NOMO-1 (cell line): Measurements from ENCODE around the gene DHX32.
"Not testable (repeated sequence)": the region's sequence is repeated elsewhere in the genome, so short reads cannot be mapped to it uniquely, and the experiment has no call there.

ENCODE experiments used
- DNase-seq, 2 experiments: peaks; one replicate each; lab custom pipeline; 2025; ENCODE audit not compliant: unreplicated experiment in 2 of 2; lab: John Stamatoyannopoulos, UW

DHX32 gene

DNA sequence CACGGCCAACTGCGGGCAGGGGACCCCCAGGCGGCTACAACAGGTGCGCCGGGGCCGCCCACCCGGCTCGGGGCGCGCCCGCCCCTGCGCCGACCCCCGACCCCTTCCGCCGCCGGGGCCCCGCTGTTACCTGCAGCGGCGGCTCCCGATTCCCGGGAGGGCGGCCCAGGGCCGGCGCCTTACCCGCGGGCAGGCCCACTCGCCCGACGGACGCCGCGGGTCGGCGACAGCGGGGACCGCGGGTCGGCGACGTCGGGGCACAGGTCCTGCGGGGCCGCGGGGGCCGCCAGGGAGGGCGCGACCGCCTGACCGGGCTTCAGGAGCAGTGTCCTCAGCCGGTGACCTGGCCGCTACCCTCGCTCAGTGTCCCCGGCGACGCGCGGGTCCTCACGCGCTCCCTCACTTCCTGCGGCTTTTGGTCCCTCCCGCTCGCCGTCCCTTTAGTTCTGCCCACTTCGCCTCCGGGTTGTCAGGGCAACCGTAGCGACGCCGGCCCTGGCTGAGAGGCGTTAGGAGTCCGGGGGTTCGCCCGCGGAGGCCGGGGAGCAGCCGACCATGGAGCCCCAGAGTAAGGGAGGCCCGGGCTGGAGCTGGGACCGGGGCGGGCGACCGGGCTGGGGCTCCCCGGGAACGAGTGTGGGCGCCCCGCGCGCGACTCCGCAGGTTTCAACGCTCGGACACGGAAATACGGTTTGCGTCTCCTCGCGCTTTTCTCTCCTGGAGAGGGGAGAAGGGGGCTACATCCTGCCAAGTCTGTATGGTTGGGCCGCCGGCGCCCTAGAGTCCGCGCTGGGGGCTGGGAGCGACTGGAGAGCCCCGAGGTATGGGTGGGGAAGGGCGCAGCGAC lies 15.2 kb upstream of the DHX32 start, which contains the start of gene FANK1:
Gene FANK1, plus strand, starts transcription at position 477 of the 847 bp plus-strand sequence. Its CDS starts 79 bp downstream, at position 556.
- peak; percentile 59 to 68 for DNase-seq

- peak in 1 of 2 experiments; percentile 12 for DNase-seq
Measured at GRCh38 chr10:125895130-125896087, 14.3 kb upstream of the DHX32 start.

GRCh38 chr10:125894176-125894575 lies 13.1 kb upstream of the DHX32 start:
- DNase-seq: not testable (repeated sequence)

DNA sequence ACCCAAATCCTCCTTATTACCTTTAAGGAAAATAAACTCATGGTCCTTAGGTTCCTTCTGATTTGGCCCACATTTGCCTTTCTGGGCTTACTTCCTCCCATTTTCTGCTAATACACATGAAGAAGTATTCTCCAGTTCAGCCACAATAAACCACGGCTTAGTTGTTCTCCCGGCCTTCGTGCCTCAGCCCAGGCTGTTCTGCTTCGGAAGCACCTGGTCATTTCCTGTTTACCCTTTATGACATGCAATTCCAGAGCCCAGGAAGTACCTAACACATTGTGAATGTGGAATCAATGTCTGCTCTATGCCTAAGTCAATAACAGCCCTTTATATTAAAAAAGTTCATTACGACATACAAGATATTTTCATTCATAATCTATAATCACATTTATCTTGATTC lies 11.3 kb upstream of the DHX32 start:
- not testable (repeated sequence) for DNase-seq

DNA sequence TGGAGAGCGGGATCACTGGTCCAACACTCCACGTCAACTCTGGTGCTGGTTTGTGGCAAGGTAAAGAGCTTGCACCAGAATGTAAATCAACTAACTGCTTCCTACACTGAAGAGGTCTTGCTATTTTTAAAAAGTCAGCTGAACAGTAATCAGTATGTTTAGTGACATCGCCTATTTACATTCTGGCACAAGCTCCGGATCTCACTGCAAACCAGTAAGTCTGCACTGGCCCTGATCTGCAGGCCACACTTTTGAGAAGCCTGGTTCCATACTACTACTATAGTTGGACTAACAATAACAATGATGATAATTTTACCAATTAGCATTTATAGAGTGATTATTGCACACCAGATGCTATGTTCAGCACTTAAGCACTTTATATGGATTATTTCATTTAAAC lies 8.3 kb upstream of the DHX32 start:
- DNase-seq: not testable (repeated sequence)

DNA sequence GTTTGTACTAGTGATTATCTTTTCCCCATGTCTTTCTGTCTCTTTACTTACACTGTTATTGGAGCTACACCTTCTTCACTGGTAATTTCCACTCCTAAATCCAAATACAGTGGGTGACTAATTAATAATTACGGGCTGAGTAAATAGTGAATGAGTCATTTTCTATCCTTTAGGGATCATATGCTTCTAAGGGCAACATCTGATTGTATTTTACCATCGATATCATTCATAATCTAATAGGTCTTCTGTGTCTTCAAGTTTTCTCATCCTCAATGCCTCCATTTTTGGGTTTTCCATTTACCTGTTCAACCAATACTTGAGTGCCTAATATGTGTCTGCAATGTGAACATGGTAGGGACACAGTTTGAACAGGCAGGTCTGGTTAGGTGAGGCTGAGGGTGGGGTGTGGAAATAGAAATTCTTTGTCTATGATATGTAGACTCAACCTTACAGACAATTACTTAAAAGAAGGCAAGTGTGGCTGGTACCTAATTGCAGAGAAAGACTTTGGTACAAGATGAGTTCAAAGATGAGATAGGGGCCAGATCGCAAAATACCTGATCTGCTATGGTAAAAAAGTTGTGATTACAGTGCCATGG lies 5.9 kb upstream of the DHX32 start:
- DNase-seq: no peak

DNA sequence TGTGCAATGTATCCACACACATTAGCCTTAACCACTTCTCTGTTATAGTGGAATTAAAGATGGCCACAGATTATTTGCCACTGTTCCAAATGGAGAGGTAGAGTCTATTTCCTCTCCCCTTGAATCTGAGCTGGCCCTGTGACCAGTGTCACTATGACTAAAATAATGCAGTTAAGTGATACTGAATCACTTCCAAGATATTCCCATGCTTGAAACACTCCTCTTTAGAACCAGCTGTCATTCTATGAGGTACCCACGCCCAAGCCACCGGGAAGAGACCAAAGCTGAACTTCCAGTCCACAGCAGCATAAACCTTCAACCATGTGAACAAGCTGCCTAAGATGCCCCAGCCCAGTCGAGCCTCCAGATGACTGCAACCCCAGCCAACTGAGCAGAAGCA lies 2.1 kb upstream of the DHX32 start:
- no peak for DNase-seq

- DNase-seq: no peak
Measured at GRCh38 chr10:125882596-125882995, 1.5 kb upstream of the DHX32 start.

DNA sequence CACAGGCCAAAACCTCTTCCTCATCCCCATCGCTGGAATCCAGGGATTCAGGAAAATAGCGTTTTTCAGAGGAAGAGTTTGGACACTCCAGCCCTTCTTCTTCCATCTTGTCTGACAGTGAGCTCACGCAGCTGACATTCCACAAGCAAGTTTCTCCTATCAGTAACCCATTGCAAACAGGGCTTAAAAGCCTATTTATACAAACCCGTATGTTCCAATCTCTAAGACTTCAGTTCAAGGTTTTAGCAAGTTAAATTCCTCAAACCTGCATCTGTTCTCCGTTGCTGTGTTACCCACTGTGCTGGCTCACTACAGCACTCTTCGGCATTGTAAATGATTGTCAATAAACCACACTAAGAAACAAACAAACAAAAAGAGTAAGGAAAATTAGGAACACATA lies 373 bp downstream of the DHX32 start:
- DNase-seq: no peak

GRCh38 chr10:125878957-125879835 lies 1.9 kb downstream of the DHX32 start:
- no peak for DNase-seq

DNA sequence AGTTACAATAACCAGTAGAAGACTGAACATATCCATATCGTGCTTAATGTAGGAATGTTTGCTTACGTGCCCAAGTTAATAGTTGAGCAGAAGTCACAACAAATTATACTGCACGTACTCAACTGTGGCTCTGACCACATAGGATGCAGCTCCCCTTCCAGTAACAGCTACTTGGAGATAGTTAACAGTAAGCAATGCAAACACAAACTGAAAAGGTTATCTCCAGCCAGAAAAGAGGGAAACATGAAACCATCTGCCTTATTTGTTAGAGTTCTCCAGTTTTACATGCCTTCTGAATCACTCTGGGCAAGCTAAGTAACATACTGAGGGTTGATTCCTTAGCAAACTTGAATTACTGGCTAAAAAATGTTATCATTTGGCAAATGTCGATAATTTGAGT lies 9.8 kb downstream of the DHX32 start:
- no peak for DNase-seq

DNA sequence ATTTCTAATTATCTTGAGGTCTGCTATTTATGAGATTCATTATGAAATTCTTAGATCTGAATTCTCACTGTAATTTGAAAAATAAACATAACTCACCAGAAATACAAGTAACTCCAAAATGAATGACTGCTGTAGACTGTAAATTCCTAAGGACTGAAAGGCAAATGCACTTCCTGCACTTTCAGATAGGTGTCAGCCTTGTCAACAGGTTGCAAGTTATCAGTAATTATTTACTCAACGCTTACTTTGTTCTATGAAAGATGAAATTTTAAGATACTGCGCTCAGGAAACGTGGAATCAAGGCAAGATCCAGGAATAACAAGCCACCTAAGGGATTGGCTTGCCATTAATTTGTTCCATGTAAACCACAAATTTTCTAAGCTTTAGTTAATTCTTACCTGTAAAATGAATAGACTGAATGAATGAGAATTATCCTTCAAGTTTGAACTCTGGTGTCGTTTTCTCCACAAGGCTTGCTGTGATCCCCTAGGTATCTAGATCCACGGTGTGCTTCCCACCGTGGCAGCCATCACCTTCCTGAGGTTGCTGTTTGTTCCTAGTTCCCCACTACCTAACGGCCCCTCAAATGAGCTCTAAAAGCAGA lies 12.6 kb downstream of the DHX32 start:
- DNase-seq: peak in 1 of 2 experiments; percentile 14

DNA sequence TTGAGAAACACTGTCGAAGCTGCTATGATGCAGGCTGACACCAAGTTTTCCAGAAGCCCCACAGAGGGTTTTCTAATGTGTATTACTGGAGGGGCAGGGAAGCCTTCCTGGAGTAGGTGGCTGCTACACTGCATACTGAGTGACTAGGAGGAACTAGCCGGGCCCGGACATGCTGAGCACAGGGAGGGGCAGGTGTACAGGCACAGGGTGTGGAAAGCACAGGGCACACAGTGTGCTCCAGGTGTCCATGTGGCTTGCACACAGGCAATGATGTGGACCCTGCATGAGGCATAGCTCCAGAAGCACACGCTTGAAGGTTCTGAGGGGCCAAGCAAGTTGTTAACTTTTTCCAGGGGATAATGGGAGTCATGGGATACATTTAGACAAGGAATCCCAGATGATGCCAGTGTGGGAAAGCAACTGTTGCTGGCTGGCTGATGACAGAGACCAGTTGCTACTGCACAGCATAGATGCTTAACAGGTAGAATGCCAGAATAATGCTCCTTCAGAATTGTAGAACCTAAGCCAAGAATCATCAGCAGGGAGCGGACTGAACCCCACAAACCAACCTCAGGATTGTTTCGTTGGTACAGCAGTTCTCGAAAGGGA lies 14.6 kb downstream of the DHX32 start:
- DNase-seq: no peak

DNA sequence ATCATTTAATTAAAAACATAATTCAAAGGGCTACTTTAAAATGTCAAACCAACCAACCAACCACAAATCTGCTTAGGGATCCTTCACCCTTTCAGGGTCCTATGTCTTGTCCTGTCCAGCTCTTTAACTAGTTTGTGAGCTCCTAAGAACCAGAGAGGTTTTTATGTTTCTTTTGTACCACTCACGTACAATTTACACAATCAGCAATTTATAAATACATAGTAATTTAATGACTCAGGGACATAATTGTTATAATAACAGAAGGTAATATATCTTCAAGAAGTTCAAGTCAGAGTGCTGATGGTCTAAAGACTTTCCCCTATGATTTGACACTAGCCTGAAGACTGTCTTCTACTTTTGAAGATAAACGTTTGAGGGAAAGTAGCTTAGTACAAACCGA lies 16.0 kb downstream of the DHX32 start:
- DNase-seq: no peak

DNA sequence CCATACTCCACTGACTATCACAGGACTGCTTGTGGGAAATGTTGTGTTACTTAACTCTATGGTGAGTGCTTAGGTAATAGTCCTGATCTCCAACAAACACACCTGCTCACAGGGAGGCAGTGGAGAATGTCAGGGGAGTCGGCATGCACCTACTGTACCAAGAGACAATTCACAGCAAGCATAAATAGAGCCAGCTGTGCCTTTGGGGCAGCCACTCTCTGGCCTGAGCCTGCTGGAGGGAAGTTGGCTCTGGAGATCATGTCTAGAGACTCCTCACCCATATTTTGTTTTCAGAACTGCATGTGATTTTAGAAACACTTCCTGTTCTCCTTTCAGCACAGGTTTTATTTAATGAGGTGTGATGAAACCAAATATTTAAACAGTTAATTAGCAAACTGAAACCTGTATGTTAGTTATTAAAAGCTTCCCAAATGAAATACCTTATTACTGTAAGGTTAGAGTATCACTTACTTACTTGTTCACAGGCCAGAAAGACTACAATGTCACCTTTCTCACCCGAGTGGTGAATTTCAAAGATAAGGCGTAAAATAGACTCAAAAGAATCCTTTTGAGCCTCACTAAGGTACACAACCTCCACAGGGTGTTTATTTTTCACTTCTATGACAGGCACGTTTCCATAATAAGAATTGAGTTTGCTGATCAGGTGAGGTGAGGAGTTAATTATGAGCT lies 21.8 kb downstream of the DHX32 start:
- peak in 1 of 2 experiments; percentile 10 for DNase-seq

DNA sequence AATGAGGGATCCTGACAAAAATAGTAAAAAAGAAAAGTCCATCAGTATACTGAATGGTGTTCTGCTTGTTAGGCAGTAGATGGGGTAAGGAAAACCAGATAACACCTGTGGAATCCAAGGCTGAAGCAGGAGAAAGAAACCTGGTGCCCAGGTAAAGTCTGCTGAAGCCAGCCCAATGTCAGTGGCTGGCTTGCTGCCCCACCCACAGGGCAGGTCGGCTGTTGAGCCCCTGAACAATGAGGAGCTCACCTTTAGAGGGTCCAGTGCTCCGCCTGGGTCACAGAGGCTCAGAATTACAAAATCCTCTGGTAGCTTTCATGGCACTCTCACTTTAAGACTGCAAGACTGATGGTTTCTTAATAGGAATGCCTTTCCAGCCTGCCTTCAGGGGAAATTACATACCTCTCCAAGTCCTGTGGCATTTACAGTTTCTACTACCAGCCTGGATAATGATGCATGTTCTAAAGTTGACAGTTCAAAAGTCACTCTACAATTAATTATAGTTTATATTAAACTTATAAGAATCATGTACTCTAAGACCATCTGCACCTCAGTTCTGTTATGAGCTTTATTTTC lies 23.8 kb downstream of the DHX32 start:
- DNase-seq: no peak

DNA sequence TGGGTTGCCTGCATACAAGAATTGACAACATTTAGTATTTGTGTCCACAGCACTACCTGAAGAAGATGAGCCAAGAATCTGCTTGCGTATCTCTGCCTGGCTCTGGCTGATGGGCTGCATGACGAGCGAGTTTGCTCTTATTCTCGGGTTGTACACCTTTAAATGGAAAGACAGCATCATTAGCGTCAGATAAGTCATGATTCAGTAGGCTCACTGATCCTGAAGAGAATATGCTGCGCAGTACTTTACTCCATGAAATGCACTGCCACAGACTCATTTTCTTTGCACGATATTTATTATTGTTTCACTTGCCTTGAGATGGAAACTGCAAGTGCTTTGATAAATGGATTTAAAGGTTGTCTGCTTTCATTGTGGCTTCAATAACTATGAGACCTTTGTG lies 28.6 kb downstream of the DHX32 start:
- DNase-seq: no peak
